NCI-H187 treated with DMSO at 0.1 percent for 48 hours (cell line): ENCODE data around the gene BARX1.

Source experiments
- DNase-seq: peaks from one replicate; lab custom pipeline; 2025; lab: John Stamatoyannopoulos, UW

The BARX1 gene

DNA sequence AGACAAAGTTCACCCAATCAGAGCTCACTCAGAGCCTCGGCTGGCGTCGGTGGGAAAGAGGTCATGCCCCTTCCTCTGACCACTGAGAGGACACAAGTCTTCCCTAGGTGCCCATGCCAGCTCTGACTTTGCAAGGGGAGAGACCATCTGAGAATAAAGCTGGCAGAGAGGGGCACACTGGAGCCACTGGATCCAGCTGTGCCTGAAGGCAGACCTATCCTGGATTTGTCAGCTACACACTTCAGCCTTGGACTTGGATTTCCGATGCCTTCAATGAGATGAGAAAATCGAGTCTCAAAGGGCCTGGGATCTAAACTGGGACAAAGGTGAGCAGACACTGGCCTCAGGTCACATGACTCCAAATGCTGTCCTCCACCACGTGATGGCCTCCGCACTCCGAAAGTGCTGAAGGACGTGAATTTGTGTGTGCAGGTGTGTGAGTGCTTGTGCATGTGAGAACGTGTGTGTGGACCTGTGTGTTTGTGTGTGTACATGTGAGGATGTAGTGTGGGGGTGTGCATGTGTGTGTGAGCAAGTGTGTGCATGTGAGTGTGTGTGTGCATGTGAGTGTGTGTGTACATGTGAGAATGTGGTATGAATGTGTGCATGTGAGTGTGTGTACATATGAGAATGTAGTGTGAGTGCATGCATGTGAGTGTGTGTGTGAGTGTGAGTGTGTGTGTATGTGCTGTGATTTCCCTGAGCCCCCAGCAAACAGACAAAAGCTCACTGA, 37.9 kb downstream of the BARX1 start:
- no peak for DNase-seq

DNA sequence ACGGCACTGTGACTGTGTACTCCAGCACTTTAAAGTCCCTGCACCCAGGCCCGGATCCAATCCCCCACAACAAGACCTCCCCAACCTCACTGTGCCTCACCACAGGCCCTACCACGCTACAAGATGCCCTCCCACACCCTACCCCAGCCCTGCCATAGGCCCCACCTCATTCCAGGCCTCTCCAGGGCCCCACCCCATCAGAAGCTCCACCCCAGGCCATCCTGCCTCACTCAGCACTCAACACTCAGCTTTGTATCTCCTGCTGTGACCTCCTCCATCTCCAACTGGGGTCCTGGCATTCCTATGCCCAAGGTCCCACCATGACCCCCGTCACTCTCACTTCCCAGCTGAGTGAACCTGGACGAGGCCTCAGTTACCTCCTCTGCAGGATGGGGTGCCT, 38.8 kb downstream of the BARX1 start:
- DNase-seq, result no peak

DNA sequence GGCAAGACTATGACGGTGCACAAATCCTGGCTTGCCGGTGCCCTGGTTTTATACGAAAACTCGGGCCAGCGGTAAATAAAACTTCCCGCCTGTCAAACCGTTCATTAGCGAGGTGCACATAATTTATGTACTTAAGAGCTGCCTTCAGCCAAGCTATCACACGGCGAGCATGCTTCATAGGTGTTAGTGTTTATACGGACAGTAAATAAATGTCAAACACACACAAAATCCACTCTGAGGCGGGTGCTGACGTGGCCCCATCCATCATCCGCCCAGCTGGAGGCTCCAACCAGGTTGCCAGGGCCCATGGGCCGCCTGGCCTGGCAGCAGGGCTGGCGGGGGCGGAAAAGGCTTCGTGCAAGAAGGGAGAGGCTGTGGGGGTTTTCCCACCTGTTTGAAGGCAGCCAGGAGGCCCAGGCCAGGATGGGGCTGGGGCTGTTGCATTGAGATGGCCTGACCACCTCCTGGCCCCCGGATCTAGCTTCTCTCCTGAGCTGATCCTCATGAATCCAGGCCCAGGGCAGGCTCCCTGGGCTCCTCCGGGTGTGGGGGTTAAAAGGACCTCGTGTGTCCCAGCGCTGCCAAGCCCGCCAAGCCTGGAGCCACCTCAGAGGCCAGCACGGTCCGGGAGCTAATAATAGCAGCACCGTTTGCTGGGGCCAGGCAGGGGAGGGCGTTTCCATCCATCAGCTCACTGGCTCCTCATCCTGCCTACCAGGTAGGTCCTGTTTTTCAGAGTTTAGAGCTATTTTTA, 43.2 kb downstream of the BARX1 start:
- no peak for DNase-seq

DNA sequence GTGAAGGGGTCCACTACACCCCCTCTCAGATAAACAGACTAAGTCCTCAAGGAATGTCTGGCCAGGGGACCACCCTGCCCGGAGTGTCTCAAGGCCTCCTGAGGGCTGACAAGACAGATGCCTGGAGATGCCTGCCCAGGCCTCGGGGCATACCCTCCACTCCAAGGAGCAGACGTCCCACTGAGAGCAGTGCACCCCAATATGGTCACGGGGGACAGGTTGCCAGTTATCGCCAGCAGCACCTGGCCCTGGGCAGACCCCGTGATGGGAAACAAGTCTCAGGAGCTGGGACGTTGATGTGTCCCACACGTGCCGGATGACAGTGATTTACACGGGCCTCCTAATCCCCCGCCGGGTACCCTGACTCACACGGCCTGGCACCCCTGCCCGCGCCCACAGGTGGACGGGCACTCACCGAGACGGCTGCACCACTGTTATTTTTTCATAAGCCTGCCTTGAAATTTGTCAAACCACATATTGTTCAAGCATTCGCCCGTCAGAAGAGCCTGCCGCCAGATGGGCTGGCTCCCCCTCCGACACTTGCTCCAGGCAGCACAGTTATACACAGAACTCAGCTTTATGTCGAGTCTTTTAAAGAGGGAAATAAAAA, 43.9 kb downstream of the BARX1 start:
- DNase-seq, result no peak

DNA sequence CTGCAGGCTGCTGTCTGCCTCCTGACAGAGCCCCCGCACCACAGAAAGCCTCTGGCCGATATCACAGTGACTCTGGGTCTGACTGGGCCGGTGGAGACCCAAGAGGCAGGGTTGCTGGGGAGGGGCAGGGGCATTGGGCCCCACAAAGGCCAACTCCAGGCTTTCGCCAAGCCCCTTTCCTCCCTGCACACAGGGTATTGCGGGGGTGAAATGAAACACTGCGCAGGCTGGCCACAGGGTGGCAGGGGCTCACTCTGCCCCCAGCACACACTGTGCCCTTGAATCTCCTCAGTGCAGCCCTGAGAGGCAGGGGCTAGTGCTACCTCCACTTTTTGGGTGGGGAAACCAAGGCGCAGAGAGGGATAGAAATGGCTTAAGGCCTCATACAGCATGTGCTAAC, 44.6 kb downstream of the BARX1 start:
- no peak for DNase-seq

DNA sequence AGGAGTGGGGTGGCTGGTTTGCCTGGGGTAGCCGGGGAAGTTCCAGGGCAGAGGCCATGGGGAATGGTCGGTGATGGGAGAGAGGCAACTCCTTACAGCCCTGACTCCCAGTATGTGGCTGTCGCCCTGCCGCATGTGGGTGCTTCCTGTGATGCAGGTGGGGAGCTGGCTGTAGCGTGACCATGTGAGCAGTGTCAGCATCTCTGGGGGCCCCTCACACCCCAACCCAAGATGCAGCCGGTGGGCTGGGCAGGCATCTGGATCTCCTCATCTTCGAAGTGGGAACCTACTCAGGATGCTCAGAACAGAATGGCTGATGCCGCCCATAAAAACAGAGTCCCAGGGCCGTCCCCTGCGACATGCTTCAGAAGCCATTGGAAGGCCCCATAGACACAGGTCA, 45.0 kb downstream of the BARX1 start:
- no peak for DNase-seq

DNA sequence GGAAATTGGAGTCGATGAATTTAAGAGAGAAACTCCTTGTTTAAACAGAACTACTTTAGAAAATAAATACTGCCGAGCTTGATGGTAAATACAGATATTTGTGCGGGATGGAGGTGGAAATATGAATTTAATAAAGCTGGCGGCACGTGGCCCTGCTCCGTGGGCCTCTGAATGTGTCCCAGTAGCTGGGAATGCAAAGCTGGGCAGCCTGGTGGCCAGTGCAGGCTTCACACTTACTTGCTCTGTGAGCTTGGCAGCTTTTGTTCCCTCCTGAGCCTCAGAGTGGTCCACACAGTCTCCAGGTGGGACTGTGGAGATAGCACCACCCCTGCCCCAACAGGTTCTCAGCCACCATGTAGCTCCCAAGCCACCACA, 45.9 kb downstream of the BARX1 start:
- no peak for DNase-seq

DNA sequence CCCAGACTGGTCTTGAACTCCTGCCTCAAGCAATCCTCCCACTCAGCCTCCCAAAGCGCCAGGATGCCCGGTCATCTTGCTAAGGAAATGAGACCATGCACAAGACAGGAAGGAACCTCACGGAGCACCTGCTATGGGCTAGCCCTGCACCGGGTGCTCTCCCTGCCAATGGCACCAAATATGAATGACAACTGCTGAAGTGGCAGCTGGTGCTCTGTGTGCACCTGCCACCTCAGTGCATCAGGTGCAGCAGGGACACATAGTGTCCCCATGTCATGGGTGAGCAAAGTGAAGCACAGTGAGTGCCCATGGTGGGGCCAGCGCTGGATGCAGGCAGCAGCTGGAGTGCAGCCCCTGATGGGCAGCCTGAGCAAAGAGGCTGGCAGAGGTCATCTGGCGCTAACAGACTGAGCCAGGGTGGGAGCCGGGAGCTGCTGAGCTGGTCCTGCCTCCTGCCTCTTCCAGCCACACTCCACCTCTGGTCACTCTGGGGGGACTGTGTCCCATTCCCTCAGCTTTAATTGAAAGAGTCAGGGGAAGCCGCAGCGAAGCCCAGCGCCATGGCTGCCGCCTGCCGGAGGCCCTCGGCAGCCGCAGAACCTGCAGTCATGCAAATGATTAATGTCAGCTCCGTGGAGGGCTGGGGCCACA, 46.4 kb downstream of the BARX1 start:
- DNase-seq, result peak; percentile 7

DNA sequence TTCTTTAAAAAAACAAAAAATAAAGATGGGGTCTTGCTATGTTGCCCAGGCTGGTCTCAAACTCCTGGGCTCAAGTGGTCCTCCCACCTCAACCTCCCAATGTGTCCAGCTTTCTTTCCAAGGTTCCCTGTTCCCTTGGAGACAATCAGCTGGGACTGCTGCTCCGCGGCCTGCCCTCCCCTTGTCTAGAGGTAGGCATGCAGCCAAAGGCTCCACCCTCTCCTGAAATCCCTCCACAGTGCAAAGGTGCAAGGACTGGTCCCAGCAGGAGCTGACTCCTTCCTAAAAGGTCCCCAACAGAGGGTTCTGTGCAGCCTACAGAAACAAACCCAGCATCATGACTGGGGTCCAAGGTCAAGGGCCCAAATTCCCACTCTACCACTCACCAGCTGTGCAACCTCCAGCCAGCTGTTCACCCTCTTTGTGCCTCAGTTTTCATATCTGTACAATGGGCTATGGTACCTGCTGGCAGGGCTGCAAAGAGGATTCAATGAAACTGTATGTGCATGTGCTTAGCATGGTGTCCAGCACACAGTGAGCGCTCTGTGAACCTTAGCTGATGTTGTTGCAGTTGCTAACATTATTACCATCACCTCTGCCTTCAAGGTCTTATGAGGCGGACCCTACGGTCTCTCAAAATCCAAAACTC, 47.5 kb downstream of the BARX1 start:
- DNase-seq, result no peak

DNA sequence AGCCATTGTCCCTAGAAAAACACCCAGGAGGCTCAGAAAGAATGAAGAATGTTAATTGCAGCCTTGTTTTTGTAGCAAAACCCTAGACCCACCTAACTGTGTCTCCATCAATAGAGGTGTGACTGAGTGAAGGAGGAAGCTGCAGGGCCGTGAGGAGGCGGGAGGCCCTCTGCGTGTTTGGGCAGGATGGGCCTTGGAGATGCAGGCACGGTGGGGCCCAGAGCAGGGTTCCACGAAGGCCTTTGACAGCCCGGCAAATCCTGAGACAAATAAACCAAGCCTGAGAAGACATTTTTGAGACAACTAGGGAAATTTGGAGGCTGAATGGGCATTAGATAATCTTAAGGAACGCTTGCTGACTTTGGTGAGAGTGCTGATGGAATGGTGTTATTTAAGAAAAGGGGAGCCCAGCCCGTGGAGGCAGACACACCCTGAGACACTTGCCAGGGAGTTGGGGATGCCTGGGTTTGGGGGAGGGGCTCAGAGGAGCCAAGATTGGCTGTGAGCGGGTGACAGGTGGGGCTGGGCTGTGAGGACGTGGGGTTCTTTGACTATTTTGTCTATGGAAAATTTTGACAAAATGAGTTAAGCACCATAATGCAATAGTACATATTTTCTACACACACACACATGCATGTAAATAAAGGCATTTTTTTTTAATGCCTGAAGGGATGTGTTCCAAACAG, 48.8 kb downstream of the BARX1 start:
- DNase-seq, result no peak

DNA sequence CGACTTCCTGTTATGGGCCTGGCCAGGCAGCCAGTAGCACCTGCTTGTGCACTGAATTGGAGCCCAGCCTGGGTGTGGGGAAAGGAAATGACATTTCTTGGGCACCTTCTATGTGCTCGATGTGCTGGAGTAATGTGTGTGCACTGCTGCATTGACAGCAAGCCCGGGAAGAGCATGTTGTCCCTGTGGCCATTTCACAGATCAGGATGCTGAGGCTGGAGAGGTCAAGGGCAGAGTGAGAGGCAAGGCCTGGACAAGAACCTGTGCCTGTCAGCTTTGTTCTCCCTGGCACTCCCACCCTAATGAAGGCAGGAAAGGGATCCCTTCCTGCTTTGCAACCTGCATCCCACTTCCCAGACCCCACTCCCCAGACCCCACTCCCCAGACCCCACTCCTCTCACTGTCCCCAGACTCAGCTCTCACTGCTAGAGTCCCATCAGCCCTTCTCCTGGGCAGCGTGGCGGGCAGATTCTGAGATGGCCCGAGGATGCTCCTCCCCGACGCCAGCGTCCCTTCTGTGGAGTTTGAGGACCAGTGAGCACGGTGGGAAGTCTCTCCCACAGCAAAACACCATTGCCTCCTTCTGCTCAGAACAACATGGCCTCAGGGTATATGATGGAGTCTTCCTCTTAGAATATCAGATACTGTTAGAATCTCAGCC, 49.6 kb downstream of the BARX1 start:
- DNase-seq, result no peak

DNA sequence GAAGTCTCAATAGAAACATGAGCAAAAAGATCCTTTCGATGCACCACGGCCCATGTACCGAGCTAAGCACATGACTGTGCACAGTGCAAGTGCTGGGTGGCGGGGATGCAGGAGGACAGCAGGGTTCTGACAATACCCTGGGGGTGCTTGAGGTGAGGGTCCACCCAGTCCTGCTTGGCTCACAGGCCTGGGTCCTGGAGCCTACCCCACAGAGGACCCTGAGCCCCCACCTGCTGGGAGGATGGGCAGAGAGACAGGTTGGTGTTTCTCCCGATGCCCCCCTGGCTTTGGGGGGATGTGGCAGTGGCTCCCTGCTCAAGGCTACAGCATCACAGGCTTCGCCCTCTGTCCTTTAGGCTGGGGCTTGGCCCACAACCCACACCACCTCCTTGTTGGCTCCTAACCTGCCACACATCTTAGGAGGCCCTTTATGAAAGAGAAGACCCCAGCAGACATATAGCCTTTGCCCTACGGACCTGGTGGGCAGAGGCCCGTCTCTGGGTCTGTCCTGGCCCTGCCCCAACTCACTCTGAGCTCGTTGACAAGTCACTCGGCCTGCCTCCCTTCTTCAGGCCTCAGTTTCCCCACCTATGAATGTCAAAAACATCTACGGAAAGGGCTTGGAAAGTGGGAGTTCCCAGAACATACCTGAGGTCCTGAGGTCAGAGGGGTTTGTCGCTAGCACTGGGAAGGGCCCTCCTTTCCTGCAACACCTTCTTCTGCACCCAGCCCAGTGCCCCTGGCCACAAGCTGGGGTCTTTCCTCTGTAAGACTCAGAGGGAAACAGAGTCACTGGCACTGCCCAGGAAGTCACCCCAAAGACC, 50.3 kb downstream of the BARX1 start:
- DNase-seq, result no peak

DNA sequence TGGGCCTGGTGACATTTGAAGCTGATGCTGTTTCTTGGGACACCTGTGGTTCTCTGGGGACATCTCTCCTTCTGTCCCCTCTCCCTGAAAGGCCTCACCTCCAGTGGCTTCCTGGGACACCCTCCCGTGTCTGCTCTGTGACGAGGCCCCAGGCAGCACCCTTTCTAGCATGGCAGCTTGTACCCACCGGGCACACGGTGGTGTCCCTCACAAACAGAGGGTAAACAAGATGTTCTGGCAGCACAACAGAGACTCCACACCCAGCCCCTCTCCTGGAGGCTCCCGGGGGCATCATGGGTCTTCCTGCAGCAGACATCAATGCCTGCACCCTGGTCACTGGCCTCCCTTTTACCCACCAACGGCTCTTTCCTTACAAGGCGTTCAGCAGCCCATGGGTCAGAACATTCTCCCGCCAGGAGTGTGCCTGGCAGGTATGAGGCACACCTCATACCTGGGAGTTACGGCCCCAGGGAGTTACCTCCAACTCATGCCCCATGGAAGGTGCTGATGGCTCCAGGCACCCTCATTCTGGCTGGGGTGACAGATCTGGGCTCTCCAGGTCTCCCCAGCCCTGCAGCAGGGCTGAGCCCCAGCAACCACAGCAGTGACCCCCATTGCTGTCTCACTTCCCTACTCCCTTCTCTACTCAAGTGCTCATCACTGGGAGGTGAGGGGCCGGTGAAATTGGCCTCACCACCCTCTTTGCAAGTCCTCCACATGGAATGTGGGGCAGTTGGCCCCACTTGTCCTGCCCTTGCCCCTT, 51.1 kb downstream of the BARX1 start:
- no peak for DNase-seq

DNA sequence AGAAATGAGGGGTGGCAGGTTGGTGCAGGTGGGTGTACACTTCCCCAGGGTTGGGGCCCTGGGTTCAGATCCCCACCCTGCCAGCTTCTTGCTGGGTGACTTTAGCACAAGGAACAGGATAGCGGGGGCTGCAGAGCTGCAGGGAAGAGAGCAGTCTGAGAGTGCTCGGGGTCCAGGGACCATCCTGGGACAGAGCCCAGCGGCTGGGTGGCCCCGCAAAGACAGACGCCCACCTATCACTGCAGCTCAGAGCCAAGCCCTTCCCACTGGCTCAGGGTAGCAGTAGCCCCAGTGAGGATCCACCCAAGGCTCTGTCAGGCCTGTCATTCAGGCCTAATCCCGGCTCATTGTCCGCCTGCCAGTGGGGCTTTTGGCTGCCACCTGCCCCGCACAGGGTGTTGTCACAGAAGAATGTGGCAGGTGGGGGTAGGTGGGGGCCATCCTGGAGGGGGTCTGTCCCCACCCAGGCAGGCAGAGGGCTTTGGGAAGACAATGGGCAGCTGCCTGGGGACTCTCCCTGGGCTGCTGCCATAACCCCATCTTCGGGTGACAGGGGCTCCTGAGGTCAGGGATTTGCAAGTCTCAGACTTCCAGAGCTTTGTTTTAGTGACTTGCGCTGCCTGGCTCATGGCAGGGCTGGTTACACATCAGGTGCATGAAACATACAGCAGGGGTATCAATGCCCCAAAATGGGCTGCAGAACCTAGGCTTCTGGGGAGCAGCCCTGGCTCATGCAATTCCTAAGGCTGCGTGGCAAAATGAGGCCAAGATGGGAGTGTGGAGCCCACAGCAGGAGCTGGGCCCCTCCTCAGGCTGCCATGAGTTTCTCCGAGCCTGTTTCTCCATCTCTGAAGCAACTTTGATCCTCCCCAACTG, 52.1 kb downstream of the BARX1 start:
- DNase-seq, result no peak

DNA sequence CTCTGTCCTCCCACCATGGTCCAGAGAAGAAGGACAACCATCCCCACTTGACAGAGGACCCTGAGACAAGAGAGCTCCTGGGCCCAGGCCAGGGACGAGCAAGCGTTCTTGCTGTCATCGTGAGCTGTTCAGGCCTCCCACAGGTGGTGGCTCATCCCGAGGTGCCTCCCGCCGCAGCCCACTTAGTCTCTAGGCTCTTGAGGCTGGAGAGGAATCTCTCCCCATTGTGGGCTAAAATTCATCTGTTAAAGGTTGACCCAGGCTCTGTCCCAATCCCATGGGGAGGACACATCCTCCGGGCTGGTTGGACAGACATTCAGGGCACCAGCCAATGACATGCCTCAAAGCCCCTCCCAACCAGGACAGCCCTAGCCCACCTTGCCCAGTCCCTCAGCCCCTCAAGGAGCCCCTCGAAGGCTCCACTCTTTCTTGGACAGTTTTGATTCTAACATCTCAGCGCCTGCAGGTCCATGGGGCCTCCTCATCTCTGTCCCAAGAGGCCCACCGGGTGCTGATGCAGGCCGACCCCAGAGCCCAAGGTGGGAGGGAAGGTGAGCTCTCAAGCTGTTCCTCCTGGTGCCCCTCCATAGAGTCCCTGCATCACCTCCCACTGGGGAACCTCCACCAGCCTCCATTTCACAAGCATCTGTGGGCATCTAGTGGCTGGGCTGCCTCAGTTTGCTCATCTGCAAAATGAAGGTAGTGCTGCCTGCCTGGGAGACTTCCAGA, 52.9 kb downstream of the BARX1 start:
- DNase-seq, result no peak
